Activated CD4-positive, alpha-beta T cell treated with anti-CD3 and anti-CD28 coated beads, Interleukin-2, amount 50 U/mL, for 1 hour (primary cell): Measurements from ENCODE around the gene CENPN.

Experiments used
- DNase-seq: peaks from one replicate; pipeline ENCODE4 v3.0.0-alpha.2; 2020

The CENPN gene, protein sequence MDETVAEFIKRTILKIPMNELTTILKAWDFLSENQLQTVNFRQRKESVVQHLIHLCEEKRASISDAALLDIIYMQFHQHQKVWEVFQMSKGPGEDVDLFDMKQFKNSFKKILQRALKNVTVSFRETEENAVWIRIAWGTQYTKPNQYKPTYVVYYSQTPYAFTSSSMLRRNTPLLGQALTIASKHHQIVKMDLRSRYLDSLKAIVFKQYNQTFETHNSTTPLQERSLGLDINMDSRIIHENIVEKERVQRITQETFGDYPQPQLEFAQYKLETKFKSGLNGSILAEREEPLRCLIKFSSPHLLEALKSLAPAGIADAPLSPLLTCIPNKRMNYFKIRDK

DNA sequence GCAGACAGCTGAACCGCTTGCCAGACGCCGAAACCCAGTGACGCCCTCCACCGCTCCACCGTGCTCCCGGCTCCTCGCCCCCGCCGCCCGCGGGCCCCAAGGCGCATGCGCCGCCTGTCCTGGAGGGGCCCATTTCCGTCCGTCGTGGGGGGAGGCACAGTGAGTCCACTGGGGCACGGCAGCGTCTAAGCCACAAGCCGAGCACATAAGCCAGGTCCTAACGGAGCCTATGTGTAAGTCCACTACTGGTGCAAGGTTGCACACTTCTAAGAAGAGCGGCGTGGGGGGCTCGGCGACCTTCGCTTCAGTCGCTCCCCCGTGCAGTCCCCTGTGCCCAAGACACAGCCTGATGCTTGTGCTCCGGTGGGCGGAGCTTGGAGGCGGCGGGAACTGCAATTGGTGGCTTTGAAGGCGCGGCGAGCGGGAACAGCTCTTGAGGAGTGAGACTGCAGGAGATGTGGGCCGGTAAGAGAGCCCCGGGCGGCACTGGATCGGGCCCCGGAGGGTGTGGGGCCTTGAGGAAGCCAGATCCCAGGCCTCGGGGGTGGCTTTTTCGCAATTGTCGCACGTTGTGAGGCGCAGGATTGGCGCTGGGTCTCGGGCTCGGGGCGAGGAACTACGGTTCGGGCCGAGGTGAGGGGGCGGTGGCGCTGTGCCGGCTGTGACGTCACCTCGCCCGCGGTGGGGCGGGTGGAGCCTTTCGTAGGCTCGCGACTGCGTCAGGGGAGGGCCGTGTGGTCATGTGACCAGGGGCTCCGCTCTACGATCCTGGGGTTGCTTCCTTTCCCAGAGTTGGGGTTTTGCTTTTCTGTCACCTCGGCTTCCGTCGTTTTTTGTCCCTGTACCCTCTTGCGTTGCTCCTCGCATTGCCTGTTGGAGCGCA is at the start of gene CENPN, which contains the start of gene CMC2:
CENPN (plus strand) TSS at position 402 of the 883 bp plus-strand sequence. CDS start 4,726 bp downstream, outside the sequence.
CMC2 (minus strand) TSS at position 73 of the 883 bp plus-strand sequence. CDS start 9,491 bp downstream, outside the sequence.
- peak; percentile 97 for DNase-seq

DNA sequence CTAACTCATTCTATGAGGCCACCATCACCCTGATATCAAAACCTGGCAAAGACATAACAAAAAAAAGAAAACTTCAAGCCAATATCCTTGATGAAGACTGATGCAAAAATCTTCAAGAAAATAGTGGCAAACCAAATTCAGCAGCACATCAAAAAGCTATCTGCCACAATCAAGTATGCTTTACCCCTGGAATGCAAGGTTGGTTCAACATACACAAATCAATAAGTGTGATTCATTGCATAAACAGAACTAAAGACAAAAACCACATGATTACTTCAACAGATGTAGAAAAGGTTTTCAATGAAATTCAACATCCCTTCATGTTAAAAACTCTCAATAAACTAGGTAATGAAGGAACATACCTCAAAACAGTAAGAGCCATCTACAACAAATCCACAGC is 48.7 kb upstream of the CENPN start:
- no peak for DNase-seq

DNA sequence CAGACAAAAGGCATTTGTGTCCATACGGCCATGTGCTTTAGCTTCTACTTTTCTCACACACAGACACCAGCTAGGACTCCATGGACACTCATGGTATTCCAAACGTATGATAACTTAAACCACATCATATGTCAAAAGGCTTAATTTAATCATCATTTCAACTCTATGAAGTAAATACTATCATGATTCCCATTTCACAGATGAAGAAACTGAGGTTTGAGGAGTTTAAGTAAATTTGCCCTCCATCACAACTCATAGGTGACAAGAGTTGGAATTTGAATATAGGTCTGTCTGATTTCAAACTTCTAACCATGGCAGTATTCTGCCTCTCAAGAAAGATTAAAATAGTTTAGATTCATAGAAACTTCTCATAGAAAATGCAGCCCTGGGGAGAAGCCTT is 44.1 kb upstream of the CENPN start:
- DNase-seq, result no peak

DNA sequence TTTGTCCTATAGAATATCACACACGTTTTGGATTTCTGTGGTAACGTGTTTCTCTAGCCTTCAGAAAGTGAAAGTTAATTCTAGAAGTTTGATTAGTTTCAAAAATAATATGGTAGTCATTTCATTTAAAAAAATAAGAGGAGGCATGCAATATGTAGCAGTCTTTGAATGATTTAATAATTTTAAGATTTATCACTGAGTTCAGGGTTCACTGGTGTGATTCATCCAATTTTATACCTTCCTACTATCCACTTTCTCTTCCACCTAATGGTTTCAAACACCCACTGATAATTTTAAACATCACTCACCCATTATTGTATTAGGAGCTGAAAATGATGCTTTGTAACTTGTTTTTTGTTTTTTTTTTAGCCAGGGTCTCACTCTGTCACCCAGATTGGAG is 42.7 kb upstream of the CENPN start:
- DNase-seq, result no peak

DNA sequence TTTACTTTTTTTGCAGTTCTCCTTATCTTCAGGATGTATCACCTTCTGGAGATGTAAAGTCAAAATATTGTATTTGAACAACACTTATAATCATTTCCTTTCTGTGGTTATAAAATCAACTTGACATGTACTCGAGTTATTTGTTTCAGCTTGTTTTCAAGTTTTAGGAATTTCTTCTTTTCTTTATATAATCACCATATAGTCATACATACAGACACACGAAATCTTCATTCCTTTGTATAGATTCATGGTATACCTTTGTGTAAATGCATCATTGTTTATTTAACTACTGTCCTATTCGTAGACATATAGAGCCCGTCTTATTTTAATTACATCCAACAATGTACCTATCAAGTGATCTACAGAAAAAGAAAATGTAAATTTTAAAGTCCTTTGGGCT is 40.4 kb upstream of the CENPN start:
- DNase-seq, result no peak

DNA sequence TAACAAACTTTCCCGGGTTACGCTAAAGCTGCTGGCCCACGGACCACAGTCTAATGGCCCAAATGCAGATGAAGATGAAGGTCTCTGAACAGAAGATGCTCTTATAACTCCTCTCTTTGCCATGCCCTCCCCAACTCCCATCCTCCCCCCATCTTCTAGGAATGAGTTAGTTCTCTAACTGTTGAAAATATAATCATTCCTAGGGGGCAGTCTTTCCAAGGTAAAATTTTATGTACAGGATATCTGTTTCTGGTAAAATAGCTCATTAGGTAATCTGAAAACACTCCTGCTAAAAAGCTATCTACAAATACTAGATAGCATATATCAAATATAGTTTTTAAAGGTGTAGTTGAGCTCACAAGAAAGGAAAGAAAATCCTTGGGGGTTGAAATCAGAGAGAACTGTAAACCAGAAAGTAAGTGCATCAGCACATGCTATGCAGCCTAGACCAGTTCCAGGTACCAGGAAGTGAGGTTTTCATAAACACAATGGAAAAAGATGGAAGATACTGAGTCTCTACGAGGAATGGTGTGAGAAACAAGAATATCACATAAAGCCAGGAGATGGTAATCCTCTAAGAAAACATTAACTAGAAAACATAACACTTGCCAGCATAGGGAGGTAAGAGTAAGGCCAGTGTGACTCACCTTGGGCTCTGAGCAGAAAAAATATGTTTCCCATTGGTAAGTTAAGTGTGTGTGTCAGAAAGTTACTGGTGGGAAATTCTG is 38.5 kb upstream of the CENPN start:
- no peak for DNase-seq

DNA sequence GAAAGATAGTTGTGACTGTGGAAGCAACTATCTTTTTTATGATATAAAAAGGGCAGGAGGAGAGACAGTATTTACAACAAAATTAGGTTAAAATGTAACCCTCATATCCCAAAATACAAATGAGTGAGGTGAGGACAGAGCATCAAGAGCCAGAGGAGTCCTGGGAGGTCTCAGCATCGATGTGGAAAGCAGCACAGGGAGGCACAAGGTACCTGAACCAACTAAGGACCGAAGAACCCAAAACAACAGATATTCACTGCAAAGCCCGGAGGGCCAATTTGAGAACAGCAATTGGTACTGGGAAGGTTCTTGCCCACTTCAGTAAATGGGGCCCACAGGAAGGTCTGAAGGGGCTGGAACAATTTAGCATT is 37.9 kb upstream of the CENPN start:
- DNase-seq, result no peak

DNA sequence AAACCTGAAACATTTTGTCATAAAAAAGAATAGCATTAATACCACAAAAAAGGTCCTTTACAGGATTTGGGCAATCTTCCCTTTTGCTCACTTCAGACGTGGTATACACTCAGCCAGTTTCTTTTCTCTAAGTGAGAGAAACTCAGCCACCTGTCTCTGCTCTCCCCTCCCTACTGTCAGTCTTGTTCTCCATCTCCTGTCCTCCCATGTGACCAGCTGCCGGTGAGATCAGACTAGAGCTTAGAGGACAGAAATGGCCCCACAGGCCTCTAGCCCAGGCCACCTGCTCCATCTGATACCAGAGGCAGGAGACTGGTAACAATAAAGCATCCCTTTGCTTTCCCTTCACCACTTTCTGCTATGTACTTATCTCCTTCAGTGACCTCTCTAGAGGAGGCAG is 35.2 kb upstream of the CENPN start:
- DNase-seq, result no peak

DNA sequence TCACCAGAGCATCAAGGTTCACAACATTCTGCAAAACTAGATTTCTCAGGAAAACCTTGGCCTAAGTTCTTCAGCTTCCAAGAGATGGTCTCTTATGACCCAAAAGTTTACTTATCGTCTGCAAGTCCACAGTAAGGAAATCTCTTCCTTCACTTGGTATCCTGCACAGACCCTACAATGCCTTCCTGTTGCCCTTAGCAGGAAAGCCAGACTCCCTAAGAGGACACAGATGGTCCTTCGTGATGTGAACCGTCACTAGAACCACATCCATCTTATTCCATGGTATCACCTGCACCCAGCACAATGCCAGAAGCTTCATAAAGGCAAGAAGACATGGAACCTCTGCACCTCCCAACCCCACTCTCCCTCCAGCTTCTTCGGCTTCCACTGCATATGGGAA is 34.4 kb upstream of the CENPN start:
- no peak for DNase-seq

DNA sequence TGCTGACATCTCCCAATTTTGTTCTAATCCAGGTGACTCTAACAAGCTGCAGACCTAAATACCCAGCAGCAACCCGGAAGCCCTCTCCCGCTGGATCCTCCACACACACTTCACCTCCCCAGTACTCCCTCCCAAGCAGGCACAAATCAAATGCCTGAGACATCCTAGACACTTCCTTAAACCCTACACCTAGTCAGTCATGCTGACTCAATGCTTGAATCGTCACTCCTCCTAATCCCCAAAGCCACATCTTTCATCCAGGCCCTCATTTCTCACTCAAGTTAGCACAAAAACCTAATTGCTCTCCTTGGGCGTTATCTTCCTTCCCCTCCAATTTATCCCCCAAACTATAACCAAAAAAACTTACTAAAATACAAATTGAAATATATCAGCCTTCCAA is 33.0 kb upstream of the CENPN start:
- no peak for DNase-seq

DNA sequence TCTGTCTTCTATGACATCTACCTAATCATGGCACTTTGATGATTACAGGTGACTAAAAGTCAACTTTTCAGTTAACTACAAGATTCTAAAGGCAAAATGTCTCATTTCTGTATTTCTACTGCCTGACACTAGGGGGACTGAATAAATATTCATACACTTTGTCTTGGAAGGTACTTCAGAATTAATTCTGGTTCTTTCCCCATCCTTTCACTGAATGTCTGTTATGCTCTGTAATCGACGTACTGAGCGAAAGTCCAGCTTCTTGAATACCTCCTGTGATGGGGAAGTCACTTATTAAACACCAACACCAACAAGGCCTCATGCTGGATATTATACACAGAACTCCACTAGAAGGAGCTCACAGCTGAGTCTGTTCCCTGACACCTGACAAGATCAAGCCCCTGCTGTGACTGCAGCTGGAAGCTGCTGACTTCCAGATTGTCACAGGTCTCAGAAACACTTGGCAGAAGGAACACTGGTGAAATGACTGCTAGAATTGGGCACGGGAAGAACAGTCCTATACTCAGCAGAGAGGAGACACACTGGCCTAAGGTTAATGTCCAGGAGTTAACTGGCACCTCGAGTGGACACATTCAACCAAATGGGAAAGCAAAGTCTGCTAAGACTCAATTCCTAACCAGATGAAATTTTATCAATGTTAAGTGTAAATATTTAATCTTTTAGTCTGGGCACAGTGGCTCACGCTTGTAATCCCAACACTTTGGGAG is 32.2 kb upstream of the CENPN start:
- no peak for DNase-seq

DNA sequence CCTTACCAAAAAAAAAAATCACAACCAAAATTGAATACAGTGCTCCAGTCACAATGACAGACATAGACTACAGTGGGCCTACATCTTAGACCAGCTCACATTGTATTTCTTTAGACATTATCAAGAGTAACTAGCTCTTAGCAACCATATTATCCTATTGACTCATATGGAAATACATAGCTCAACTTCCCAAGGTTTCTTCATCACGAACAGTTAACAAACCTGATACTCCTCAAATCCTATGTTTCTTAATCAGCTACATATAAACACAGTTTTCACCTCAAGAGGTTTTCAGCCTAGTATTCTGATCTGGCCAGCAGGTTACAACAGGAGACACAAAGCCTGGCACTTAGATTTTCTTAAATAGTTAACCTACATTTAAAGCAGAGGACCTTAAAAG is 30.1 kb upstream of the CENPN start:
- no peak for DNase-seq

DNA sequence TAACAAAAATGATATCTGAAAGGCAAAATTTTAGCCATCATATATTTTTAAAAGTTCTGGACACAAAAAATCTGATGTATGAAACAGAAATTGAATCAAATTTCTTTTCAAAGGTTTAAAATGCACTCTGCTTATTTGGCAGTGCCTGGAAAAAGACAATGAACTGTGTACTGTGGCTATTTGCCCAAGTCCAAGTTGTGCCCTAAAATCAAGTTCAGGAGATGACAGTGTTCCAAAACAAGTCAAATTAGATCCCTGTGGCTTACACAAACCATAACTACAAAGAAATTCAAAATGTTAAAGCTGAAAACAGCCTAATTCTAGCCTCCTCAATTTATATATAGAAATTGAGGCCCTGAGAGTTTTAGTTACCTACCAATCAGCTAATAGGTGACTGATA is 25.9 kb upstream of the CENPN start:
- no peak for DNase-seq

DNA sequence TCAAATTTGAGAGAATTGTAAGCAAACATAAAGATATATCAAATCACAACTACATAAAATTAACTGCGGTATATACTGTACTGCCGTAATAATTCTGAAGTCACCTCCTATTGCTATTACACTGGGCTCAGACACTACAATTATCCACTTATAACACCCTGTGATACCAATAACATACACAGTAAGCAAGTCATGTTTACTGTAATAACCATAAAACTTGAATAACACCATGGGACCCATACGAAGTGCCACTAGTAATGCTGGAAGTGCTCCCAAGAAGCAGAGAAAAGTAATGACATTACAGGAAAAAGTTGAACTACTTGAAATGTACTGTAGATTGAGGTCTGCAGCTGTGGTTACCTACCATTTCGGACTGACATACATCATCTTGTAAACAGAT is 24.4 kb upstream of the CENPN start:
- DNase-seq, result no peak

DNA sequence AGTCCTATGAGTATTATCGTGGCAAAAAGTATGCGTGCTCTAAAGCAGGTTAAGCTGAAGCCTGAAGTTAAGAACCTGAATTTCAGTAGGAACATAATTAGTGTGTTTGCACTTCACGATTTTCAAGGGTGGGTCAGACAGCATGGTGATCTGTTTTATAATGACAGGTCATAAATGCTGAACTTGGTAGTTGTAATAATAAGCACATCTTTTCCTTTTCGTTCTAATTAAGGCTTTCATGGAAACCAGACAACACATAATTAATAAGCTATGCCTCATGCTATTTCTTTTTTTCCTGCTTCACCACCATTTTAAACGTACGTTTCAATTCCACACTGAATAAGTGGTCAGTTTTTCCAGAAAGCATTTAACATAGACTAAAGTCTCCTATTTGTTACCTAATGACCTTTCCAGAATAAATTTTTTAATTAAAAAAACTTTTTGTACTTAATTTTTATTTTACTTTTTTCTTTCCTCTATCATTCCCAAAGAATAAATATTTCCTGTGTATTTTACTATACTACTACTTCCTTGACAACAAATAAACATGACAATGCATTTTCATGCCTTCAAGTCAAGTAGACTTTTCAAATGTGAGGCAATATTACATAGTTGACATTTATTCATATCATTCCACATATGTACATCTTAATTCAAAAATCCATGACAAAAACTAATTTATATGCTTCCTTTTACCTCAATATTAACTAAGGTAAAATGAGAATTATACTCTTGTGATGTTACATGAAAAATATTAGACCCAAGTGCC is 22.7 kb upstream of the CENPN start:
- DNase-seq, result no peak

DNA sequence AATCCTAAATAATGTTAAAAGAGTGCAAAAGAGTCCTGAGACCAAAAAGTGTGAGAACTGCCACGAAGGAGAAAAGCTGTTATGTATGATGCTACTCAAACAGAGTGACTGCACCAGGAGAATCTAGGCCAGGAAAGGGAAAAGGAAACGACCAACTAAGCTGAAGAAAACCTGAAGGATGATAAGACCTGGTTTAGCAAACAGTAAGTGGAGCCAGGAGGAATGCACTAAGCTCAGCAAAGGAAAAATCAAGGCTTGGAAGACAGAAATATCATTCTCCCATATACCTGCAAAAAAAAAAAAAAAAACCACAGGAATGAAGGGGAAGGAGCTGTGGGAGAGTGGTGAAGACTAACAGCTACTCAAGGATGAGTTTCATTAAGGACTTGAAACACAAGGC is 21.4 kb upstream of the CENPN start:
- no peak for DNase-seq

DNA sequence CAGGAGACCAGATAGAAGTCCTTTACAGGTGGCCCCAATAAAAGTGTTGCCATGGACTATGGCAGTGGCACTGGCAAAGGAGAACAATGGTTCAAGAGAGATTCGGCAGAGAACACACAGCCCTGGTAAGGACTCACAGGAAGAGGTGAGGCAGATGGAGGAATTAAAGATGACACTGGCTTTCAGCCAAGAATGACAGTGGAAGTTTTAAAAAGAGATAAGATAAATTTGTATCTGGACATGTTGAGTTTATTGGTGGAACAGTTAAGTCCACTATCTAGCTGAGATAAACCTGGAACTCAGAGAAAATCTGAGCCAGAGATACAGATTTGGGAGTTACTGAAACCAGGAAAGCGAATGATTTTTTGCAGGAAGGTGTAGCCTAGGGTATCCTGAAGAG is 20.5 kb upstream of the CENPN start:
- DNase-seq, result no peak

DNA sequence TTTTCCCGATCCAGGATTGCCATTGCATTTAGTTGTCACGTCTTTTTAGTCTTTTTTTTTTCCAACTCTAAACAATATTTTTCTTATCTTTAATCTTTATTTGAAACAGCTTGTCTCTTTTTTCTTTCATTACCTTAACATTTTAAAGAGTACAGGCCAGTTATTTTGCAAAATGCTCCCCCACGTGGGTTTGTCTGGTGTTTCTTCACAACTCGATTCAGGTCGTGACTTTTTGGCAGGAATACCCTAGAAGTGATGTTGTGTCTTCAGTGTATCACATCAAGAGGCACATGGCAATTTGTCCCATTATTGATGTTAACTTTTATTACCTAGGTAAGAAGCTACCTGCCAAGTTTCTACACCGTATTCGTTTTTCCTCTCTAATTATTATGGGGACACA is 18.3 kb upstream of the CENPN start:
- DNase-seq, result no peak

DNA sequence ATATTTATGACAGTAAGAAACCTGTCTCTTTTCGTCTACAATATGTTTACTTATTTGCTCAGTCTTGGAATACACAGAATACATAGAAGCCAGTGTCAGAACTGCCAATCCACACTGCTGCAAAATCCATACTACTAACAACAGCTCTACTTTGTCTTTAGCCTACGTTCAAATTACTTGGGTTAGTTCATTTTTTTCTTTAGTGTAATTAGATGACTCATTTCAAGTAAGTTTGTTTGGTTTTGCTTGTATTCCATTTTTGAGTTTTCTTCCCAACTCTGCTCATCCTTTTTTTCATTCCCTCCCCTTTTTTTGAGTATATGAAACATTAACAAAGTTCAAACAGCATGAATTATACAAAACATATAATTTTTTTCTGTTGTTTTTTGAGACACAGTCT is 17.2 kb upstream of the CENPN start:
- DNase-seq, result no peak

DNA sequence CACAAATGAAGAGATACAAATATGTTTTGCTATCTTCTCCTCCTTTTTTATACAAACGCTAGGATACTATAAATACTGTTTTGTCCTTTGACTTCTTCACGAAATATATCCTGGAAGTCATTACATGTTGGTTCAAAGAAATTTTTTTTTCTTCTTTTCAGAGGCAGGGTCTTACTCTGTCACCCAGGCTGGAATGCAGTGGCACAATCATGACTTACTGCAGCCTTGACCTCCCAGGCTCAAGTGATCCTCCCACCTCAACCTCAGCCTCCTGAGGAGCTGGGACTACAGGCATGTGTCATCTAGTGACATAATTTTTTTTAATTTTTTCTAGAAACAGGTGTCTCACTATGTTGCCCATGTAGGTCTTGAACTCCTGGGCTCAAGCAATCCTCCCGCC is 16.4 kb upstream of the CENPN start:
- DNase-seq, result no peak

DNA sequence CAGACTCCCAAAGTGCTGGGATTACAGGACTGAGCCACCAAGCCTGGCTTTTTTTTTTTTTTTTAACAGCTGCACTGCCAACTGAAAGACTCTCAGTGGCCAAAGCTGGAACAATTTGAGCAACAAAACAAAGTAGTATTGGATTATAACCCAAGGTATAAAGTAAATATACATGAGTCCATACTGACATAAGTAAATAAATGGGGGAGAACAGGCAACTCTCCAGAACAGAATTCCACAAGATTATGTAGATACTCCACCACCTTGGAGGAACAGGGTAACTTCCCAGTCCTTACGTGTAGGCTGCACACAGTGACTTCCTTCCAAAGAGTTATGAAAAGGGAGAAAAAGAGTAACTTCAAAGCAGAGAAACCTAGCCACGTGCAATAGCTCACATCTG is 16.0 kb upstream of the CENPN start:
- DNase-seq, result no peak

DNA sequence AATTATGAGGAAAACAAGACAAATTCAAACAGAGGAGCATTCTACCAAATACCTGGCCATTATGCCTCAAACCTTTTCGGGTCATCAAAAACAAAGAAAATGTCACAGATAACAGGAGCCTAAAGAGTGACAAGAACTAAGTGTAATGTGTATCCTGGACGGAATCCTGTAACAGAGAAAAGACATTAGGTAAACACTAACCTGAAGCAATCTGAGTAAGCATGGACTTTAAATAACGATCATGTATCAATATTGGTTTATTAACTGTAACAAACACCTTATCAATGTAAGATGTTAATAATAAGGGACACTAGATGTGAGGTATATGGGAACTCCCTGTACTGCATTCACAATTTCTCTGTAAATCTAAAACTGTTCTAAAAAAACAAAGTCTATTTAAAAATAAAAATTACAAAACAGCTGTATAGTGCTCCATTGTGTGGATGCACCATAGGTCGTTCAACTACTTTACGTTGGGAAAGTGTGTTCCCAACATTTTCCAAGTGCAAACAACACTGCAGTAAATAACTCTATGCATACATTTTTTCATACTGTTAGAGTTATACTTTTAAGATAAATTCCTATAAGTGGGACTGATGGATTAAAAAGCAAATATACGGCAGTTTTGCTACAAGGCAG is 15.1 kb upstream of the CENPN start:
- DNase-seq, result no peak
